Gastroesophageal sphincter (tissue), 4 donors: ENCODE data around the gene STIM2. TPM values are rescaled to one million over a fixed set of nuclear protein-coding genes. Genes with fewer than 3 reads are reported as not detected.

Experiments
- ATAC-seq: fragments of 150-250 bp; one replicate; pipeline ENCODE4 v1.9.1; 2016; ENCODE audit warnings: mild to moderate bottlenecking, moderate library complexity
- H3K27ac ChIP-seq, 4 donors: fragments of 200-600 bp; sonication (generic) in 3 of 4; 1 replicate in 3 of 4; 2 replicates in 1 of 4; pipeline ENCODE4 v1.5.1; 2016 to 2019
- H3K27me3 ChIP-seq: fragments of 200-600 bp; sonication (generic); one replicate; pipeline ENCODE4 v1.5.1; 2019
- H3K36me3 ChIP-seq, 2 donors: fragments of 200-600 bp; sonication (generic); one replicate each; pipeline ENCODE4 v1.5.1; 2019; ENCODE audit warnings: control low read depth in 1 of 2
- H3K4me1 ChIP-seq, 3 donors: fragments of 200-600 bp; sonication (generic); 1 replicate in 2 of 3; 2 replicates in 1 of 3; pipeline ENCODE4 v1.5.1; 2016 to 2019; ENCODE audit warnings: control low read depth in 2 of 3
- H3K4me3 ChIP-seq, 2 donors: fragments of 200-600 bp; sonication (generic); one replicate each; pipeline ENCODE4 v1.5.1; 2019; ENCODE audit warnings: mild to moderate bottlenecking in 1 of 2, moderate library complexity in 1 of 2
- H3K9me3 ChIP-seq, 3 donors: fragments of 200-600 bp; sonication (generic); one replicate each; pipeline ENCODE4 v1.5.1; 2017 to 2019; ENCODE audit warnings: control low read depth in 2 of 3
- EP300 ChIP-seq: sonication (generic); formaldehyde crosslinking; IDR thresholded peaks from one replicate; pipeline ENCODE4 v1.6.1; 2017; ENCODE audit warnings: antibody characterized with exemption, mild to moderate bottlenecking
- POLR2A ChIP-seq, 2 donors: fragments of 450-650 bp; IDR thresholded peaks; one replicate each; pipeline ENCODE4 v1.6.1; 2017; ENCODE audit warnings: antibody characterized with exemption in 2 of 2, mild to moderate bottlenecking in 2 of 2, moderate library complexity in 1 of 2
- POLR2AphosphoS5 ChIP-seq: sonication (generic); formaldehyde crosslinking; IDR thresholded peaks from one replicate; pipeline ENCODE4 v1.6.1; 2017; ENCODE audit warnings: antibody characterized with exemption
- WGBS, 2 donors: methylation state at CpG; one replicate each; pipeline ENCODE4 v1.1.5; 2018; ENCODE audit warnings: low coverage in 1 of 2; 5-methylcytosine and 5-hydroxymethylcytosine counted together
- total RNA-seq, 4 donors: library from RNA; depleted of rRNA; stranded (reverse); fragments of >200 nt; gene quantifications; one replicate each; pipeline ENCODE4 v1.1.0, GENCODE V29; 2016
- TF ChIP-seq, protein P1 (sequence below), 4 experiments: fragments of 200-600 bp in 2 of 4; fragments of 450-650 bp in 2 of 4; sonication (generic) in 1 of 4; IDR thresholded peaks; one replicate each; pipeline ENCODE4 v1.5.1; 2017 to 2019; ENCODE audit warnings: antibody characterized with exemption in 4 of 4, mild to moderate bottlenecking in 2 of 4, moderate library complexity in 2 of 4

The STIM2 gene
- total RNA-seq, 4 donors from 2014 or later = 8.4 to 11.6 (median 10.5) TPM

DNA sequence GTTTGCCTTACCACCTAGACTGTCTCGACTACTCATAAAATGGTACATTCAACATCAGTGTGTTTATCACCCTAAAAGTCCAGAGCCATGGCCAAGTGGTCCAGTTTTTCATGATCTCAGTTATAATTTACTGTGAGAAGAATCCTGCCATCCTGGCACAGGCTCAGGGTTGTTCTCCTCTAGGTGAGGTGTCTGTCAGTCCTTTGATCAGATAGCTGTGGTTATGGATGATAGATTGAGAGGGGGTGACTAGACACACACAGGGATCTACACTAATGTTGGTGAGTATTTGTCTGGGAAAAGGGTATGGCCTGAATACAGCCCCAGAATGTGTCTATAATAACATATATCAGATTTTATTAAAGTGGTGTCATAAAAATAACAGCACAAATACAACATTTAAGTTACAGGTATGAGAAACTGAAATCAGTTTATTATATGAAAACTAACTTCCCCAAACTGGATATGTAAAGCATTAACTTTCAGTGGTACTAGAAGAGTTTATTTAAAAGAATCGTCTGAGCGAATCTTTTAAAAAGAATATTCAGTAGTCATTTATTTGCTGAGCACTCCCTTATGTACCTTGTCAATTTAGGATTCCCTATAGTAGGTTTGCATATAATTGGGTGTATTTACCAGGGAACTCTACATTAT, 93.3 kb downstream of the STIM2 start:
- no peak overlapping the region for H3K4me3 ChIP-seq
- no peaks in the 10 kb centered on the region for H3K27me3 ChIP-seq
- 82 to 98% methylated on average over 2 to 3 of the region's 3 CpGs for WGBS, 2 donors
- peaks cover 0 to 7% (median 0%) of the 10 kb centered on the region in 3 donors for H3K9me3 ChIP-seq
- peaks cover 0 to 2% of the 10 kb centered on the region in 2 donors for H3K36me3 ChIP-seq
- no peak for ATAC-seq
- no peaks in the 10 kb centered on the region for H3K4me1 ChIP-seq
- no peak overlapping the region for H3K27ac ChIP-seq
- TF ChIP-seq POLR2AphosphoS5 = no peak
- no peak for TF ChIP-seq EP300
- TF ChIP-seq POLR2A (IDR thresholded peaks at IDR 0.05) = no peak
- TF ChIP-seq, protein P1, sequence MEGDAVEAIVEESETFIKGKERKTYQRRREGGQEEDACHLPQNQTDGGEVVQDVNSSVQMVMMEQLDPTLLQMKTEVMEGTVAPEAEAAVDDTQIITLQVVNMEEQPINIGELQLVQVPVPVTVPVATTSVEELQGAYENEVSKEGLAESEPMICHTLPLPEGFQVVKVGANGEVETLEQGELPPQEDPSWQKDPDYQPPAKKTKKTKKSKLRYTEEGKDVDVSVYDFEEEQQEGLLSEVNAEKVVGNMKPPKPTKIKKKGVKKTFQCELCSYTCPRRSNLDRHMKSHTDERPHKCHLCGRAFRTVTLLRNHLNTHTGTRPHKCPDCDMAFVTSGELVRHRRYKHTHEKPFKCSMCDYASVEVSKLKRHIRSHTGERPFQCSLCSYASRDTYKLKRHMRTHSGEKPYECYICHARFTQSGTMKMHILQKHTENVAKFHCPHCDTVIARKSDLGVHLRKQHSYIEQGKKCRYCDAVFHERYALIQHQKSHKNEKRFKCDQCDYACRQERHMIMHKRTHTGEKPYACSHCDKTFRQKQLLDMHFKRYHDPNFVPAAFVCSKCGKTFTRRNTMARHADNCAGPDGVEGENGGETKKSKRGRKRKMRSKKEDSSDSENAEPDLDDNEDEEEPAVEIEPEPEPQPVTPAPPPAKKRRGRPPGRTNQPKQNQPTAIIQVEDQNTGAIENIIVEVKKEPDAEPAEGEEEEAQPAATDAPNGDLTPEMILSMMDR (IDR thresholded peaks at IDR 0.05) = no peak

DNA sequence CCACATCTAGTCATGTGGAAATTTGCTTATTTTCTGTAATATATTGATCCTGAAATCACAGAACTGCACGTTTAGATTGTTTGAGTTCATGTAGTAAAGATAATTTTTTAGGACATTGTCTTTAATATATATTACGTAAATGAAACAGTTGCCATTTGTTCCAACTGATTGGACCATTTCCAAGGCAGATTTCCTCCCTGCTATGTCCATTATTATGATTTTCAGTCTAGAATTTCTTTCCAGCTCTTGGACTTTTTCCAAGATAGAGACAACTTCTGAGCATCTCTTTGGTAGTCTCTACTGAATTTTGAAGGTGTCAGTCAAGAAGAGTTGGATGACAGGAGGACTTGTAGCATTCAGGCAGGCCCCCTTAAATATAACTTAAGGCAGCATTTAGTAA, 94.6 kb downstream of the STIM2 start:
- Histone ChIP-seq H3K4me3 (no peak overlapping the region), H3K4me1 (no peaks in the 10 kb centered on the region), H3K27ac (no peak overlapping the region), H3K9me3 (peaks cover 0 to 6% (median 0%) of the 10 kb centered on the region in 3 donors), H3K27me3 (no peaks in the 10 kb centered on the region), H3K36me3 (peaks cover 0 to 7% of the 10 kb centered on the region in 2 donors)
- TF ChIP-seq POLR2A (IDR thresholded peaks at IDR 0.05) (no peak), POLR2AphosphoS5 (no peak), EP300 (no peak)
- TF ChIP-seq, protein P1 (IDR thresholded peaks at IDR 0.05) = no peak
- 37 to 64% methylated on average over 2 of the region's 2 CpGs for WGBS, 2 donors
- no peak for ATAC-seq

DNA sequence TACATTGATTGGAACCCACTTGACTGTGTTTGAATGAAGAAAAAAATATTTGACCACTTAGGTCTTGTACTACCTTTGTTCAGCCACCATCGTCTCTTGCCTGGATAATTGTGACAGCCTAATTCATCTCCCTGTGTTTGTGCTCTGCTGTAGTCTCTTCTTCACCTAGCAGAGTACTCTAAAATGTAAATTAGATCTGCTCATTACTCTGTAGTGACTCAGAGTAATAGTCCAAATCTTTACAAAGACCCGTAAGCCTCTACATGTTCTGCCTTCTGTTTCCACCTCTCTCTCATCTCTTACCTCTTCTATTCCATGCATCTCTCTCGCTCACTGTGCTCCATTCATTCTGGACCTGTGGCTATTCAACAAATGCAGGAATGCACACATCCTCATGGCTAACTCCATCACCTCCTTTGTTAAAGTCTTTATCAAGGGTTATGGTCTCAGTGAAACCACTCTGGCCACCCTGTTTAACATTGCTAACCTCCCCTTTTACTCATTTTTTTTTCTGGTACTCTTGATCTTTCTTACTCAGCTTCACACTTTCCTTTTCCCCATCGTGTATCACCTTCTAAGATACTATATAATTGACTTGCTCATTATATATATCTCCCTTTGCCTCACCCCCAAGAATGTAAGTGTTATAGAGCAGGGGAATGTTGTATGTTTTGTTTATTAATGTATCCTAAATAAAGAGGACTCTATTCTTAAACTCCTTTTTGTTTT, 98.4 kb downstream of the STIM2 start:
- ATAC-seq = no peak
- Histone ChIP-seq H3K4me1 (peaks cover 0 to under 1% (median 0%) of the 10 kb centered on the region in 3 donors), H3K4me3 (no peak overlapping the region), H3K27ac (no peak overlapping the region), H3K36me3 (peaks cover 0 to 7% of the 10 kb centered on the region in 2 donors), H3K9me3 (no peaks in the 10 kb centered on the region), H3K27me3 (no peaks in the 10 kb centered on the region)
- TF ChIP-seq, protein P1 (IDR thresholded peaks at IDR 0.05) = no peak
- no peak for TF ChIP-seq POLR2AphosphoS5
- no peak for TF ChIP-seq POLR2A (IDR thresholded peaks at IDR 0.05)
- TF ChIP-seq EP300 = no peak
- WGBS, 2 donors = 91 to 94% methylated on average over 4 of the region's 4 CpGs

DNA sequence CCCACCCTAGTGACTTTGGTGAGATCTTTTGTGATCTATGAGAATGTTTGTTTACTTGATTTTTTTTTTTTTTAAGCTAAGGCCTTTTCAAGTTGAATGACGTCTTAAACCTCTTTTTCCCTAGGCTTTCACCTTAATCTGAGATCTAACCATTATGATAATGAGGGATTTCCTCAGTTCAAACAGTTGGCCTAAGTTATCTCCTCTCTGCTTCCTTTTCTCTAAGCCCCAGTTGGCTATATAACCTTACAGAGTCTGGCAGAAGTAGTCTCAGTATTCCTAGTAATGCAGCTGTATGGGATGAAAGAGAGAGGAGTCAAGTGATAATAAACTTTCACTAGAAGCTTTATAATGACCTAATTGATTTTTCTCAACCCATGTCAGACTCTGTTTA, 99.0 kb downstream of the STIM2 start:
- no peak for ATAC-seq
- no peak overlapping the region for H3K27ac ChIP-seq
- H3K27me3 ChIP-seq = no peaks in the 10 kb centered on the region
- H3K9me3 ChIP-seq = no peaks in the 10 kb centered on the region
- H3K4me1 ChIP-seq = peaks cover 0 to 6% (median 0%) of the 10 kb centered on the region in 3 donors
- no peak overlapping the region for H3K4me3 ChIP-seq
- peaks cover 0 to 7% of the 10 kb centered on the region in 2 donors for H3K36me3 ChIP-seq
- WGBS, 2 donors = 40 to 71% methylated on average over 1 of the region's 1 CpG
- TF ChIP-seq, protein P1 (IDR thresholded peaks at IDR 0.05) = no peak
- TF ChIP-seq POLR2AphosphoS5 = no peak
- no peak for TF ChIP-seq EP300
- no peak for TF ChIP-seq POLR2A (IDR thresholded peaks at IDR 0.05)

DNA sequence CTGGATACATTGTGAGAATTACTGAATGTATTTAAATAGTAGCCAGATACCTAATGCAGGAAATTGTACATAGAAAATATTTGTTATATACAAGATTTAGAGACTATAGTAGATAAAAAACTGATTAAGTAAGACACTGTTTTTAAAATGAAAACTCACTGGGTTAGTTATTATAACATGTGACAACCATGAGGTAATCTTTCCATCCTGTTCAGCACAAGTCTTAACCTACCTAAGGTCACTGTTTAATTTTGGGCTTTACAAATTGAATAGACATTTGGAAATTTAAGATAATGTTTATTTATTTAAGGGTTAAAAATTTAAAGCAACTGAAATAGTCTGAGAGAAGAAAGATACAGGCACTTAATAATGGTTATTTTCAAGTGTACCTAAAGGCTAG, 102.1 kb downstream of the STIM2 start:
- Histone ChIP-seq H3K4me1 (peaks cover 0 to 7% (median 0%) of the 10 kb centered on the region in 3 donors), H3K9me3 (no peaks in the 10 kb centered on the region), H3K4me3 (no peak overlapping the region), H3K36me3 (peaks cover 0 to 7% of the 10 kb centered on the region in 2 donors), H3K27me3 (no peaks in the 10 kb centered on the region), H3K27ac (no peak overlapping the region)
- TF ChIP-seq, protein P1 (IDR thresholded peaks at IDR 0.05) = no peak
- no peak for TF ChIP-seq POLR2A (IDR thresholded peaks at IDR 0.05)
- no peak for TF ChIP-seq POLR2AphosphoS5
- TF ChIP-seq EP300 = no peak
- no peak for ATAC-seq
